ENCODE data around the gene FEN1.

- TF ChIP-seq CTCF (IDR thresholded peaks at IDR 0.05) (no peak), EZH2 (IDR thresholded peaks at IDR 0.05) (no peak), EZH2phosphoT487 (IDR thresholded peaks at IDR 0.05) (no peak)
Observed at GRCh38 chr11:61775106-61775505, 17.6 kb upstream of the FEN1 start.

Measured in neural progenitor cell (in vitro differentiated cells).